Left kidney (tissue), 2 donors: ENCODE data around the gene PRKN. TPM values are rescaled to one million over a fixed set of nuclear protein-coding genes. Genes with fewer than 3 reads are reported as not detected.
"Not testable (repeated sequence)": the region's sequence is repeated elsewhere in the genome, so short reads cannot be mapped to it uniquely, and the experiment has no call there.

Experiments
- DNase-seq: peaks from one replicate; pipeline ENCODE4 v3.0.0-alpha.2; 2013
- polyA plus RNA-seq: library from polyadenylated mRNA; unstranded; fragments of 120-200 nt; gene quantifications from one replicate; pipeline ENCODE4 v1.2.1, GENCODE V29; 2013; ENCODE audit not compliant: insufficient read length

Gene PRKN
- polyA plus RNA-seq, 1 donor: 7.7 TPM

GRCh38 chr6:161840380-161840779, 887.2 kb downstream of the PRKN start:
- DNase-seq: no peak

DNA sequence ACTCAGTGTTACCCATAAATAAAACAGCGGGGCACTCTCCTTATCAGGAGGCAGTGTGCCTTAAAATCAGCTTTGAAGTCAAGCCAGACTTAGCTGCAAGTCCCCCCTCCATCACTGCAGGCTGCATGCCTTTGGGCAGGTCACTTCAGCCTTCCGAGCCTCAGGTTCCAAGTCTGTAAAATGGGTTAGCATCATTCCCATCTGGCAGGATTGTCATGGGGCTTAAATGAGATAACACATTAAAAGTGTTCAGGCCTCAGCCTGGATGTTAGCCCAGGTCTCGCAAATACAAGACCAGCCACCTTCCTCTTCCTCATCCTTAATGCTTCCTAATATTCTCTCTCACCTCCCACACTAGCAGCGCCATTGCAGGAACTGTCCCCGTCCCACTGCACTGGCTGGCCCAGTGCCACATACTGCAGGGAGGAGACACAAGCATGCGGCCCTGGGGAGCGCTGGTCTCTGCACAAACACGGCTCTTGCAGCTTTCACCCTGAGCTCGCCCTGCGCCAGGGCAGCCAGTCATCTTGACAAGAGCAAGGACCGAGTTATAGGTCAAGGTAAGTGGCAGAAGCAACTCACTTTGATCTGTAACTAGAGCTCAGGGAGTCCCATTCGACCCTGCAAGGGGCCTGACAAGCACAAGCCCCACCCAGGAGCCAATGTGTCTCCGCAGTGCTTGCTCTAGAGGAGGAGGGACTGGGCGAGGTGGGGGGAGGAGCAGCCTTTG, 889.1 kb downstream of the PRKN start:
- no peak for DNase-seq

GRCh38 chr6:161837854-161838253, 889.7 kb downstream of the PRKN start:
- no peak for DNase-seq

- DNase-seq: no peak
Measured at GRCh38 chr6:161837449-161837735, 890.2 kb downstream of the PRKN start.

- no peak for DNase-seq
Measured at GRCh38 chr6:161836643-161837448, 890.7 kb downstream of the PRKN start.

DNA sequence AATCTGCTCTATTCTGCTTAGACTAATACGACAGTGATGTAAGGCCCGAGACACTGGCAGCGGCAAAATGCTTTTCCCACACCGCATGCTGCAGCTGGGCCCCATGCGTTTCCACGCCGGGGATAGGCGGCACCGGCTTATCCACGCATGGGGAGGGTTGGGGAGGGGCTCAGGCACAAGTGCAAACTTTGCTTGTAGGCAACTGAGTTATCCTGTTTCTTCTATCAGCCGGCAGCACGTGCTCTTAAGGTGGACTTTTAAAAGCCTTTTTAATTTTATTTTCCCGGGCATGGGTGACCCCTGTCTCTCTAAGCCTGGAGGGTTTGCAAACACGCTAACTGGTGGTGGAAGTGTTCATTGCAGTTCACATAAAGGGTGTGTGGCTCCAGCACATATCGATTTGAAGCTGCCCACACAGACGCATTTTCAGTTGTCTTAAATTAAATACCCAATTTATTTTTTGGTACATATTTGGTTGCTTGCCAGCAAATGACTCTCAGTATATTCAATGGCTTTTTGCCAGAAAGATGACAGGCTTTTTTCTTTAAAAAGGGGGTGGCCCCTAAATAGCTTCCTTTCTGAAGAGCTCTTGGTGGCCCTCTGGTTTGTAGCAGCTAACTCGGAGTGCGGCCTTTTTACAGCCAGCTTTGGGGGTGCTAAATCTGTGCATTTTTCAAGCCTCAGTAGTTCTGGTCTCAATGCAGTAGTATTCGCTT, 891.9 kb downstream of the PRKN start:
- DNase-seq: no peak

DNA sequence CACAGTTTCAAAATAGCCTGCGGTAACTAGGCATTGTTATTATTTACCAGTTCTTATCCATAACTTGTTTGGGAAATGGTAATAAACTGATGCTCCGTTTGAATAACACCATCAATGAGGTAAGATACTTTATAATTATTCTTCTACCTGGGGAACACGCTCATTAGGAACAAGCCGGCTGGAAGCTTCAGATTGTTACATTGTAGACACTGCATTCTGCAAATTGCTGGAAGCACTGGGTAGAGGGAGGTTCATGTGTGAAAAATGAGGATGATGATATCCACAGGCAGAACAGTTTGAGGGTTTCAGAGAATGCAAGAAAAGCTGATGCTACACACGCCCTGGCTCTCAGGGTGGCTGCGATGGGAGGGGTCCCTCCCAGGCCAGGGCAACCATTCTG, 893.1 kb downstream of the PRKN start:
- DNase-seq: no peak

DNA sequence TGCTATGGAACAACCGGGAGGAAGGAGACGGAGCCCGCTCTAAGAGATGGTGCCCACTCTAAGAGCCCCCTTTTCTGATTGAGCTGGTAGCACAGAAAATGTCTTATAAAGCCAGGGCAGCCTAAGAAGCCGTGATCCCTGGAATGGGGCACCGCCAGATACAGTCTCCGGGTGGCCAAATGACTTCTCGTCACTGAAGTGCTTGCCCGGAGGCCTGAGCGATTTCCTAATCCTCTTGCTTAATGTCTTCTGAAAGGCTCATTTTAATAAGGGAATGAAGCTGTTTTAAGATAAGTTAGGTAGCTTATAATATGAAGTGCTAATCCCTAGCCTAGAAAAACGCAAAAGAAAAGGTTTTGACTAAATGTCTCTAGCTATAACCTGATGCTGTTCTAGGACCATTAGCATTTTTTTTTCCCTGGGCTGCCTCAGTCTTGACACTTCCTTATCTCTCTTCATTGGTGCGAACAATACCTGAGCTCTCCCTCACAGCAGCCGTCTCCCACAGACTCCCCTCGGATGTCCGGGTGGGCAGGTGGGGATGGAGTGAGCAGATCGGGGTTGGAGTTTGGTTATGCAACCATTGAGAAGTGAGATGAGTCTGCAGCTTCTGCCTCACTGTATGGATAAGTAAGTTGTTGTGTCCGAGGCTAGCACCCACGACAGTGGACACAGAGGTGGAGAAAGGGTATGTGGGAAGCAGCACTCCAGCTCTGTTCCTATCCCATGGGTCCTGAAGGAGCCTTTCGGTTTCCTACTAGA, 894.3 kb downstream of the PRKN start:
- DNase-seq: no peak

- no peak for DNase-seq
Measured at GRCh38 chr6:161832622-161833021, 894.9 kb downstream of the PRKN start.

DNA sequence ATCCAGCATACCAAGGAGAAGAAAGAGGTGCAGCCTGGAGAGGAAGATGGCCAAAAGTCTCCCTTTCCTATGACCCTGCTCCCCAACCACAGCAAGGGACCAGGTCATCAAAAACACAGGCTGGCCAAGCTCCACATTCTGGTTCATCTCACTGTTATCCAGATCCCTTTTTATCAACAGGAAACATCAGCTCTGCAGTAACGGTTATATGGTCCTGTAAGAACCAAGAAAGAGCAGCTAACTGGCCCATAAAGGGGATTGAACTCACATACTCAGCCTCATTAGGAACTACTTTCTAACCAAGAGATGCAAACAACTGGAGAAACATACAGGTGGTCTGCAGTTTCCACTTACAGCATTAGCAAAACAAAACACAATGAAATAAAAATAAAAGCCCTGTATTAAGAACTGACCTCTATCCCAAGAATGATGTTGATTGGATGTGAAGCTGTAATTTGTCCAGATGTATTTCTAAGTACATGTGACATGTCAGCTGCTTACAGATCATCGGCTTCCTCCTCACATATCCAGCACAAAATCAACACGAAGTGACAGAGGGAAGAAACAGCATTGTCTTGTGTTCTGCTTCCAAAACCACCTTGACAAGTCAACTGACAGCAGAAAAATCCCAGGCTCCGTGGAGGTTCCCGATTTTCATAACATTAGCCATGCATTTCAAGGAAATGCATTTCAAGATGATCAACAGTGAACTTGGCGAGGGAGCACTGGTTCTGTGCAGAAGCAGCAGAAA, 896.5 kb downstream of the PRKN start:
- no peak for DNase-seq

DNA sequence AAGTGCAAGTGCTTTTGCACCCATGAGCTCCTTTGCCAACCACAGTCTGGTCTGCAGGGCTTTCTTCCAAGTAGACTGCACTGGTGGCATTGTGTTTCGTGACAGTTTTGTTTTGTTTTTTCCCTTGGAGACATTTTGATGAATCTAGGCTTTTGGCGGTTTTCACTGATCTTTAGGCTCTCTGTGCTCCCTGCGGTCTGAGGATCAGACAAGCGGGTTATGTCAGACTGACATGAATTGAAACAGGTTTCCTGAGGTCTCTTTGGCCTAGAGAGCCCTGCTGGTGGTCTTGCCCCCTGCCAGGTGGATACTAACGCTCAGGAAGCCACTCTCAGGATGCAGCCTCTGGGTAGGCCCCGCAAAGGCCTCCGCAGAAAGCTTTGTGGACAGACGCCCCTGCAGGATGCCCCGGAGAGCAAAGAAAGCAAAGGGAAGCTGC, 898.3 kb downstream of the PRKN start:
- DNase-seq: no peak

- no peak for DNase-seq
Measured at GRCh38 chr6:161828355-161828754, 899.2 kb downstream of the PRKN start.

GRCh38 chr6:161826512-161826911, 901.1 kb downstream of the PRKN start:
- no peak for DNase-seq

GRCh38 chr6:161822204-161822603, 905.4 kb downstream of the PRKN start:
- DNase-seq: not testable (repeated sequence)

GRCh38 chr6:161817881-161818280, 909.7 kb downstream of the PRKN start:
- no peak for DNase-seq

GRCh38 chr6:161815965-161816364, 911.6 kb downstream of the PRKN start:
- DNase-seq: no peak

- DNase-seq: no peak
Measured at GRCh38 chr6:161813156-161813555, 914.4 kb downstream of the PRKN start.

GRCh38 chr6:161809971-161810370, 917.6 kb downstream of the PRKN start:
- DNase-seq: no peak

GRCh38 chr6:161804838-161805237, 922.7 kb downstream of the PRKN start:
- DNase-seq: no peak

- no peak for DNase-seq
Measured at GRCh38 chr6:161803131-161803530, 924.4 kb downstream of the PRKN start.

- DNase-seq: no peak
Measured at GRCh38 chr6:161802231-161802630, 925.3 kb downstream of the PRKN start.
